GM06990 (cell line): ENCODE results near the gene MALRD1.

Experiments
- DNase-seq: peaks from one replicate; pipeline ENCODE4 v3.0.0-alpha.2; 2011; ENCODE audit not compliant: insufficient read length; ENCODE audit errors: extremely low read depth
- H3K27me3 ChIP-seq: replicated peaks from 2 replicates; pipeline ENCODE4 v1.6.0; 2011; ENCODE audit warnings: low read length; ENCODE audit not compliant: control insufficient read depth, insufficient read depth
- H3K36me3 ChIP-seq: 2 replicates; pipeline ENCODE4 v1.5.1; 2011; ENCODE audit warnings: low read length; ENCODE audit not compliant: control insufficient read depth, insufficient read depth
- H3K4me3 ChIP-seq: replicated peaks from 2 replicates; pipeline ENCODE4 v1.5.1; 2011; ENCODE audit warnings: low read depth, mild to moderate bottlenecking, control low read depth, low read length
- TF ChIP-seq, protein P1 (sequence below): IDR thresholded peaks from 2 replicates; pipeline ENCODE4 v1.5.1; 2011; ENCODE audit warnings: low read length, control low read depth, mild to moderate bottlenecking, inconsistent platforms; ENCODE audit not compliant: insufficient read depth, poor library complexity, severe bottlenecking

The MALRD1 gene

DNA sequence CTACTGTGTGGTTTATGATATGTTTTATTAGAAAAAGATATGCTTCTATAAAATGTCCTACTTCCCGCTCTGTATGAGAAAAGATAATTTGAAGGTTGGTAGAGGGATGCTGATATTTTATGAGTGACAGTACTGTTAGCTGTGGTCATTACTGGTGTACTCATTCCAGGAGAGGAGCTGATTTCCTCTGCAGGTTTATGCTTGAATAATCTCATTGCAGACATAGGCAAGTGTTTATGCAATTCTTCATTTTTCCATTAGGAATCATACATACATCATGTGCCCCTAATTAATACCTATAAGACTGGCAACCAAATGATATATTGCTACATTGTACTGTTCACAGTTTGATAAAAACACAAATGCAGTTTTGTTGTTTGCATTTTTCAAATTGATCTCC, 269.4 kb downstream of the MALRD1 start:
- Histone ChIP-seq H3K4me3 (no peak overlapping the region), H3K36me3 (no peaks in the 10 kb centered on the region), H3K27me3 (no peaks in the 10 kb centered on the region)
- TF ChIP-seq, protein P1, sequence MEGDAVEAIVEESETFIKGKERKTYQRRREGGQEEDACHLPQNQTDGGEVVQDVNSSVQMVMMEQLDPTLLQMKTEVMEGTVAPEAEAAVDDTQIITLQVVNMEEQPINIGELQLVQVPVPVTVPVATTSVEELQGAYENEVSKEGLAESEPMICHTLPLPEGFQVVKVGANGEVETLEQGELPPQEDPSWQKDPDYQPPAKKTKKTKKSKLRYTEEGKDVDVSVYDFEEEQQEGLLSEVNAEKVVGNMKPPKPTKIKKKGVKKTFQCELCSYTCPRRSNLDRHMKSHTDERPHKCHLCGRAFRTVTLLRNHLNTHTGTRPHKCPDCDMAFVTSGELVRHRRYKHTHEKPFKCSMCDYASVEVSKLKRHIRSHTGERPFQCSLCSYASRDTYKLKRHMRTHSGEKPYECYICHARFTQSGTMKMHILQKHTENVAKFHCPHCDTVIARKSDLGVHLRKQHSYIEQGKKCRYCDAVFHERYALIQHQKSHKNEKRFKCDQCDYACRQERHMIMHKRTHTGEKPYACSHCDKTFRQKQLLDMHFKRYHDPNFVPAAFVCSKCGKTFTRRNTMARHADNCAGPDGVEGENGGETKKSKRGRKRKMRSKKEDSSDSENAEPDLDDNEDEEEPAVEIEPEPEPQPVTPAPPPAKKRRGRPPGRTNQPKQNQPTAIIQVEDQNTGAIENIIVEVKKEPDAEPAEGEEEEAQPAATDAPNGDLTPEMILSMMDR: no peak
- no peak for DNase-seq

DNA sequence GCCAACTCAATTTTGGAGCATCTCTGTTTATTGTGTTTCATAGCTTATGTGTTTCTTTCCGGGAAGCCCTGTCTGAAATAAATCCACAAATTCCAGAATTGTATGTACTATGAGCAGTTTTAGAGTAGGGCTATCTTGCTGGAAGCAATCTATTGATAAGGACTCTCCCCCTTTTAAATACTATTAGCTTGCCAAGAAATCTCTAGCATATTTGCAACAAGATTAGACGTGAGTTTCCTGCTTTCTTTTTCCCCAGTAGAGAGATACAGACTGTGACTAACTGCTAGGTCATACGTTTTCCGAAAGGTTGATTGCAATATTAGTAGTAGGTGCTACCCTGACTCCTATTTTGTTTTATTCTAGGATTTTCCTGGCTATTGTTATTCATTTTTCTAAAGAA, 277.0 kb downstream of the MALRD1 start:
- H3K27me3 ChIP-seq: no peaks in the 10 kb centered on the region
- TF ChIP-seq, protein P1: no peak
- no peak for DNase-seq
- H3K4me3 ChIP-seq: no peak overlapping the region
- no peaks in the 10 kb centered on the region for H3K36me3 ChIP-seq

DNA sequence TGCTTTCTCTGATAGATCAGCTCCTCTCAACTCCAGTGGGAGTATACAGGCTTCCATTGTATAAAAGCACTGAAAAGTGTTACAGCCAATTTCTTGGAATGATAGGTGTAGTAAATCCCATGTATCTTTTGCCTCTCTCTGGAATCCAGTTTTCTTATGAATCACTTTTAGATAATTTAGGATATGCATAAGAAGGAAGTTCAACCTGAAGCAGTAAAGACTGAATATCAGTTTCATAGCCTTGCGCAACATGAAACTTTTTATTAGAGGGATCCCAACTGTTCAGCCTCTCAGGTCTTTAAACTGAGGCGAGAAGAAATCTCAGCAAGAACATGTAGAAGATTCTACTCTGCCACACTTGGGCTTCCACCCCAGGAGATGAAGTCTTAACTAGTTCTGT, 280.0 kb downstream of the MALRD1 start:
- DNase-seq: no peak
- H3K36me3 ChIP-seq: no peaks in the 10 kb centered on the region
- TF ChIP-seq, protein P1: no peak
- H3K27me3 ChIP-seq: no peaks in the 10 kb centered on the region
- H3K4me3 ChIP-seq: no peak overlapping the region

DNA sequence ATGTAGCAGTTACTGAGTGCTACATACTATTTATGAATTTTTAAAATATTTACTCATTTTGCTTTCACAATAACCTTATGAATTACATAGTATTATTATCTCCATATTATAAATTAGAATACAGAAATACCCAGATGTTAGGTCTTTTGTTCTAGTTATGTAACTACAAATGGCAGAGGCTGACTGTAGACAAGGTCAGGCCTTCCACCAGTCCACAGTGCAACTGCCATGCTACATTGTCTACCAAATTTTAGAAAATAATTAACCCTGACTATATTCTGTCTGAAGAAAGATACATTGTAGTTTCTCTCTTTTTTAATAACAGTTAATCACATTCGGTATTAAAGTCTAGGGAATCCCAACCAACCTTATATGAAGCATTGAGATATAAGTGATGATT, 280.9 kb downstream of the MALRD1 start:
- no peak for DNase-seq
- TF ChIP-seq, protein P1: no peak
- H3K36me3 ChIP-seq: no peaks in the 10 kb centered on the region
- no peaks in the 10 kb centered on the region for H3K27me3 ChIP-seq
- H3K4me3 ChIP-seq: no peak overlapping the region

DNA sequence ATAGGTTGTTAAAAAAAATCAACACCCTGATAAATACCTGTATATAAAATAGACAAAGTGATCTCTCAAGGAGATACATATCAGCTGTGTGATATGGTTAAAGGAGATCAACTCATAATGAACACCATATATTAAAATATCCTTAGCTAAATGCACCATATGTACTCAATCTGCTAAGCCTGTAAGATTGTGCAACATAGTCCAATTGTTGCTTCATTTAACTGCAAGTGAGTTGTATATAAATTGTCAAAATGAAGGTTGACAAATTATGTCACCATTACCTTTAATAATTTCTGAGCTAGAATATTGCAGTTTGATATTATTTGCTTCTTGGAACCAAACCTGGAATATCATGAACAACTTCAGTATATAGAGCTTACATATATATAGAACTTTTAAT, 283.7 kb downstream of the MALRD1 start:
- TF ChIP-seq, protein P1: no peak
- H3K27me3 ChIP-seq: no peaks in the 10 kb centered on the region
- H3K36me3 ChIP-seq: no peaks in the 10 kb centered on the region
- DNase-seq: no peak
- no peak overlapping the region for H3K4me3 ChIP-seq

DNA sequence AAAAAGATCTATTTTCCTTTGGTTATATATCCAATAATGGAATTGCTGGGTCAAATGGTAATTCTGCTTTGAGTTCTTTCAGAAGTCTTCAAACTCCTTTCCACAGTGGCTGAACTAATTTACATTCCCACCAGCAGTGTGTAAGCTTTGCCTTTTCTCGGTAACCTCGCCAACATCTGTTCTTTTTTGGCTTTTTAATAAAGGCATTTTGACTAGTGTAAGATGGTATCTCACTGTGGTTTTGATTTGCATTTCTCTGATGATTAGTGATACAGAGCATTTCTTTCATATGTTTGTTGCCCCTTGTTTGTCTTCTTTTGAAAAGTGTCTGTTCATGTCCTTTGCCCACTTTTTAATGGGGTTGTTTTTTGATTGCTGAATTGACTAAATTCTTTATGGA, 285.0 kb downstream of the MALRD1 start:
- H3K27me3 ChIP-seq: no peaks in the 10 kb centered on the region
- no peak overlapping the region for H3K4me3 ChIP-seq
- TF ChIP-seq, protein P1: no peak
- DNase-seq: no peak
- H3K36me3 ChIP-seq: no peaks in the 10 kb centered on the region
